ENCODE data around the gene ALG10. TPM values are rescaled to one million over a fixed set of nuclear protein-coding genes. Genes with fewer than 3 reads are reported as not detected.
"Not testable (repeated sequence)": the region's sequence is repeated elsewhere in the genome, so short reads cannot be mapped to it uniquely, and the experiment has no call there.

ALG10 gene
- 15.2 and 21.2 TPM in 2 replicates for total RNA-seq
- long read RNA-seq, transcript ALG10-201 (3 exons, 3,128 nt): major isoform, 7 of 9 reads
- long read RNA-seq, partial matches to known transcripts: 0 of 9 reads
- long read RNA-seq, other reads (novel, unspliced or antisense): 1 of 9 reads

GRCh38 chr12:34022079-34022830 is at the start of gene ALG10:
Gene ALG10, plus strand, starts transcription at chr12:34022496. Its CDS starts 104 bp downstream, at chr12:34022600.
- Mint-ChIP-seq H3K4me1 (peaks cover 19% of the 10 kb centered on the region), H3K9me3 (no peaks in the 10 kb centered on the region), H3K27me3 (ENCODE audit: low read depth) (peaks cover 13% of the 10 kb centered on the region), H3K27ac (ENCODE audit: unreplicated experiment) (peak within 1 kb of the TSS; percentile 99), H3K36me3 (ENCODE audit: low read depth) (no peaks in the 10 kb centered on the region), H3K4me3 (peak within 1 kb of the TSS; percentile 95)
- TF ChIP-seq CTCF (conservative IDR thresholded peaks at IDR 0.05): peak; percentile 90
- DNase-seq (ENCODE audit: low read depth, low spot score): peak; percentile 88

- not testable (repeated sequence) for H3K36me3 Mint-ChIP-seq (ENCODE audit: low read depth); DNase-seq (ENCODE audit: low read depth, low spot score); H3K4me3 Mint-ChIP-seq; H3K27me3 Mint-ChIP-seq (ENCODE audit: low read depth); H3K27ac Mint-ChIP-seq (ENCODE audit: unreplicated experiment); H3K4me1 Mint-ChIP-seq
- peaks cover 12% of the 10 kb centered on the region for H3K9me3 Mint-ChIP-seq
Measured at GRCh38 chr12:33972884-33973283, 49.4 kb upstream of the ALG10 start.

GRCh38 chr12:33977887-33978286 is 44.4 kb upstream of the ALG10 start:
- no peak for DNase-seq (ENCODE audit: low read depth, low spot score)
- no peak for TF ChIP-seq CTCF (conservative IDR thresholded peaks at IDR 0.05)
- Mint-ChIP-seq H3K4me1 (no peaks in the 10 kb centered on the region), H3K9me3 (peaks cover 5% of the 10 kb centered on the region), H3K27ac (ENCODE audit: unreplicated experiment) (no peak overlapping the region), H3K36me3 (ENCODE audit: low read depth) (no peaks in the 10 kb centered on the region), H3K27me3 (ENCODE audit: low read depth) (peaks cover 2% of the 10 kb centered on the region), H3K4me3 (no peak overlapping the region)

- DNase-seq (ENCODE audit: low read depth, low spot score): no peak
- peaks cover 25% of the 10 kb centered on the region for H3K27me3 Mint-ChIP-seq (ENCODE audit: low read depth)
- TF ChIP-seq CTCF (conservative IDR thresholded peaks at IDR 0.05): no peak
- no peak overlapping the region for H3K27ac Mint-ChIP-seq (ENCODE audit: unreplicated experiment)
- no peaks in the 10 kb centered on the region for H3K9me3 Mint-ChIP-seq
- H3K36me3 Mint-ChIP-seq (ENCODE audit: low read depth): no peaks in the 10 kb centered on the region
- no peaks in the 10 kb centered on the region for H3K4me1 Mint-ChIP-seq
- H3K4me3 Mint-ChIP-seq: no peak overlapping the region
Measured at GRCh38 chr12:33988197-33988805, 34.0 kb upstream of the ALG10 start.

GRCh38 chr12:33988913-33989312 is 33.4 kb upstream of the ALG10 start:
- no peaks in the 10 kb centered on the region for H3K4me1 Mint-ChIP-seq
- no peaks in the 10 kb centered on the region for H3K9me3 Mint-ChIP-seq
- no peaks in the 10 kb centered on the region for H3K36me3 Mint-ChIP-seq (ENCODE audit: low read depth)
- peaks cover 26% of the 10 kb centered on the region for H3K27me3 Mint-ChIP-seq (ENCODE audit: low read depth)
- no peak overlapping the region for H3K4me3 Mint-ChIP-seq
- no peak for DNase-seq (ENCODE audit: low read depth, low spot score)
- no peak for TF ChIP-seq CTCF (conservative IDR thresholded peaks at IDR 0.05)
- H3K27ac Mint-ChIP-seq (ENCODE audit: unreplicated experiment): no peak overlapping the region

Measured in neural crest cell (in vitro differentiated cells).